Activated CD4-positive, CD25-positive, alpha-beta regulatory T cell treated with anti-CD3 and anti-CD28 coated beads, Interleukin-2, amount 50 U/mL, for 72 hours (primary cell): ENCODE results near the gene CDH23.

Experiments used
- DNase-seq: peaks from one replicate; pipeline ENCODE4 v3.0.0; 2021

The CDH23 gene

GRCh38 chr10:71613261-71613777 lies 216.6 kb downstream of the CDH23 start:
- no peak for DNase-seq

GRCh38 chr10:71613877-71614276 lies 217.2 kb downstream of the CDH23 start:
- no peak for DNase-seq

GRCh38 chr10:71614946-71615345 lies 218.2 kb downstream of the CDH23 start:
- no peak for DNase-seq

- DNase-seq, result no peak
These were observed 219.0 kb downstream of the CDH23 start for GRCh38 chr10:71615538-71616329.

GRCh38 chr10:71616817-71617654 lies 220.3 kb downstream of the CDH23 start:
- no peak for DNase-seq

- no peak for DNase-seq
These were observed 221.5 kb downstream of the CDH23 start for GRCh38 chr10:71618176-71618575.

GRCh38 chr10:71618598-71618997 lies 221.9 kb downstream of the CDH23 start:
- no peak for DNase-seq

GRCh38 chr10:71620642-71621041 lies 223.9 kb downstream of the CDH23 start:
- no peak for DNase-seq

GRCh38 chr10:71621231-71622153 lies 224.8 kb downstream of the CDH23 start:
- DNase-seq, result no peak

GRCh38 chr10:71622154-71622526 lies 225.4 kb downstream of the CDH23 start:
- DNase-seq, result no peak

GRCh38 chr10:71622616-71623015 lies 225.9 kb downstream of the CDH23 start:
- no peak for DNase-seq

GRCh38 chr10:71623098-71623985 lies 226.6 kb downstream of the CDH23 start:
- no peak for DNase-seq

- no peak for DNase-seq
These were observed 227.2 kb downstream of the CDH23 start for GRCh38 chr10:71623986-71624291.

GRCh38 chr10:71625445-71626175 lies 228.9 kb downstream of the CDH23 start:
- no peak for DNase-seq

- no peak for DNase-seq
These were observed 230.7 kb downstream of the CDH23 start for GRCh38 chr10:71627230-71627939.

GRCh38 chr10:71627956-71628355 lies 231.2 kb downstream of the CDH23 start:
- no peak for DNase-seq

- DNase-seq, result no peak
These were observed 232.4 kb downstream of the CDH23 start for GRCh38 chr10:71629131-71629530.

- DNase-seq, result no peak
These were observed 233.4 kb downstream of the CDH23 start for GRCh38 chr10:71630168-71630567.

GRCh38 chr10:71631007-71631861 lies 234.5 kb downstream of the CDH23 start:
- DNase-seq, result no peak
